Osteoblast (primary cell): ENCODE data around the gene UBIAD1. TPM values are rescaled to one million over a fixed set of nuclear protein-coding genes. Genes with fewer than 3 reads are reported as not detected.
"Not testable (repeated sequence)": the region's sequence is repeated elsewhere in the genome, so short reads cannot be mapped to it uniquely, and the experiment has no call there.

Experiments
- DNase-seq: peaks from one replicate; pipeline ENCODE4 v3.0.0; 2011; ENCODE audit warnings: low spot score, mixed read lengths; ENCODE audit not compliant: insufficient read length; ENCODE audit errors: missing footprints
- H2AFZ ChIP-seq: 2 replicates; pipeline ENCODE4 v1.6.0; 2011; ENCODE audit warnings: mild to moderate bottlenecking, low read length
- H3K27ac ChIP-seq: 2 replicates; pipeline ENCODE4 v1.5.1; 2011; ENCODE audit warnings: mild to moderate bottlenecking, low read depth, low read length, moderate library complexity
- H3K27me3 ChIP-seq: 2 replicates; pipeline ENCODE4 v1.6.0; 2012; ENCODE audit warnings: mild to moderate bottlenecking, control low read depth, inconsistent platforms, low read length, moderate library complexity; ENCODE audit not compliant: insufficient read depth
- H3K36me3 ChIP-seq: 2 replicates; pipeline ENCODE4 v1.5.1; 2011; ENCODE audit warnings: mild to moderate bottlenecking, low read length, control low read depth, moderate library complexity; ENCODE audit not compliant: insufficient read depth
- H3K4me1 ChIP-seq: 2 replicates; pipeline ENCODE4 v1.5.1; 2011; ENCODE audit warnings: mild to moderate bottlenecking, low read length, control low read depth, moderate library complexity; ENCODE audit not compliant: insufficient read depth
- H3K4me2 ChIP-seq: 2 replicates; pipeline ENCODE4 v1.6.0; 2011; ENCODE audit warnings: mild to moderate bottlenecking, low read length; ENCODE audit not compliant: insufficient read depth
- H3K4me3 ChIP-seq: fragments of 200-600 bp; sonication (generic); 3 replicates; pipeline ENCODE4 v1.5.1; 2012; ENCODE audit warnings: mild to moderate bottlenecking, low read length, inconsistent platforms; ENCODE audit not compliant: insufficient read depth
- H3K79me2 ChIP-seq: 2 replicates; pipeline ENCODE4 v1.6.0; 2012; ENCODE audit warnings: mild to moderate bottlenecking, low read length, control low read depth, inconsistent platforms; ENCODE audit not compliant: insufficient read depth
- H3K9me3 ChIP-seq: 2 replicates; pipeline ENCODE4 v1.5.1; 2011; ENCODE audit warnings: low read depth, low read length, control low read depth
- H4K20me1 ChIP-seq: 2 replicates; pipeline ENCODE4 v1.6.0; 2012; ENCODE audit warnings: mild to moderate bottlenecking, low read length, control low read depth; ENCODE audit not compliant: insufficient read depth
- CTCF ChIP-seq: IDR thresholded peaks from 2 replicates; pipeline ENCODE4 v1.5.1; 2011; ENCODE audit warnings: mild to moderate bottlenecking, low read depth, low read length, moderate library complexity; ENCODE audit errors: extremely low read depth
- total RNA-seq: library from RNA; depleted of rRNA; stranded (reverse); fragments of >200 nt; gene quantifications from 2 replicates; pipeline ENCODE4 v1.2.3, GENCODE V29; 2012

The UBIAD1 gene
- total RNA-seq, 1 donor: 10.5 TPM

GRCh38 chr1:11299225-11299574 is 26.2 kb downstream of the UBIAD1 start:
- TF ChIP-seq CTCF: no peak
- Histone ChIP-seq H3K36me3 (no peaks in the 10 kb centered on the region), H3K4me2 (no peak overlapping the region), H3K4me3 (no peak overlapping the region), H3K27me3 (no peaks in the 10 kb centered on the region), H3K27ac (no peak overlapping the region), H3K4me1 (no peaks in the 10 kb centered on the region), H2AFZ (no peak overlapping the region), H4K20me1 (no peaks in the 10 kb centered on the region), H3K79me2 (no peaks in the 10 kb centered on the region), H3K9me3 (no peaks in the 10 kb centered on the region)
- DNase-seq: no peak

- no peaks in the 10 kb centered on the region for H3K79me2 ChIP-seq
- no peak overlapping the region for H3K4me2 ChIP-seq
- H3K36me3 ChIP-seq: no peaks in the 10 kb centered on the region
- no peaks in the 10 kb centered on the region for H3K4me1 ChIP-seq
- H3K4me3 ChIP-seq: no peak overlapping the region
- no peak overlapping the region for H3K27ac ChIP-seq
- peak; percentile 25 for DNase-seq
- no peak overlapping the region for H2AFZ ChIP-seq
- no peaks in the 10 kb centered on the region for H3K9me3 ChIP-seq
- H4K20me1 ChIP-seq: no peaks in the 10 kb centered on the region
- no peaks in the 10 kb centered on the region for H3K27me3 ChIP-seq
- TF ChIP-seq CTCF: no peak
Observed at GRCh38 chr1:11301601-11302000, 28.6 kb downstream of the UBIAD1 start.

GRCh38 chr1:11302366-11302765 is 29.4 kb downstream of the UBIAD1 start:
- Histone ChIP-seq H2AFZ (no peak overlapping the region), H3K9me3 (no peaks in the 10 kb centered on the region), H3K27me3 (no peaks in the 10 kb centered on the region), H3K4me1 (no peaks in the 10 kb centered on the region), H3K27ac (no peak overlapping the region), H4K20me1 (no peaks in the 10 kb centered on the region), H3K79me2 (no peaks in the 10 kb centered on the region), H3K36me3 (no peaks in the 10 kb centered on the region), H3K4me2 (no peak overlapping the region), H3K4me3 (no peak overlapping the region)
- DNase-seq: peak; percentile 31
- no peak for TF ChIP-seq CTCF

GRCh38 chr1:11305516-11305915 is 32.5 kb downstream of the UBIAD1 start:
- not testable (repeated sequence) for H3K36me3 ChIP-seq, H3K9me3 ChIP-seq, H3K4me1 ChIP-seq, H3K27ac ChIP-seq, H2AFZ ChIP-seq, H3K79me2 ChIP-seq, H4K20me1 ChIP-seq, H3K4me2 ChIP-seq, H3K4me3 ChIP-seq, DNase-seq, H3K27me3 ChIP-seq

- H3K27me3 ChIP-seq: peaks cover 6% of the 10 kb centered on the region
- H3K36me3 ChIP-seq: no peaks in the 10 kb centered on the region
- H2AFZ ChIP-seq: no peak overlapping the region
- no peaks in the 10 kb centered on the region for H4K20me1 ChIP-seq
- no peaks in the 10 kb centered on the region for H3K4me1 ChIP-seq
- H3K79me2 ChIP-seq: no peaks in the 10 kb centered on the region
- H3K9me3 ChIP-seq: no peaks in the 10 kb centered on the region
- no peak overlapping the region for H3K4me3 ChIP-seq
- TF ChIP-seq CTCF: no peak
- no peak overlapping the region for H3K4me2 ChIP-seq
- peak; percentile 69 for DNase-seq
- H3K27ac ChIP-seq: no peak overlapping the region
Observed at GRCh38 chr1:11307852-11308251, 34.9 kb downstream of the UBIAD1 start.
